GM19463 (cell line): ENCODE results near the gene CFAP61.

Experiments
- ATAC-seq: cut with Tn5 transposase; IDR thresholded peaks from one replicate; pipeline ENCODE4 v1.9.1; 2021; ENCODE audit warnings: mild to moderate bottlenecking, moderate library complexity; ENCODE audit not compliant: unreplicated experiment

CFAP61 gene

GRCh38 chr20:20362774-20363433 lies 310.6 kb downstream of the CFAP61 start:
- no peak for ATAC-seq

GRCh38 chr20:20363434-20363798 lies 311.1 kb downstream of the CFAP61 start:
- no peak for ATAC-seq

GRCh38 chr20:20363799-20364592 lies 311.7 kb downstream of the CFAP61 start:
- no peak for ATAC-seq

- no peak for ATAC-seq
These were observed 312.5 kb downstream of the CFAP61 start for GRCh38 chr20:20364593-20365479.

- no peak for ATAC-seq
These were observed 313.3 kb downstream of the CFAP61 start for GRCh38 chr20:20365480-20366161.

- ATAC-seq: no peak
These were observed 314.2 kb downstream of the CFAP61 start for GRCh38 chr20:20366551-20366875.

- no peak for ATAC-seq
These were observed 314.7 kb downstream of the CFAP61 start for GRCh38 chr20:20366876-20367574.

GRCh38 chr20:20367575-20368417 lies 315.5 kb downstream of the CFAP61 start, which contains the start of gene INSM1:
TSS of gene INSM1 (plus strand) at chr20:20368104. CDS start at chr20:20368268, 164 bp downstream.
- ATAC-seq: no peak

- no peak for ATAC-seq
These were observed 316.3 kb downstream of the CFAP61 start for GRCh38 chr20:20368418-20369249.

- ATAC-seq: no peak
These were observed 317.1 kb downstream of the CFAP61 start for GRCh38 chr20:20369250-20370093.

- no peak for ATAC-seq
These were observed 317.8 kb downstream of the CFAP61 start for GRCh38 chr20:20370094-20370575.

GRCh38 chr20:20371083-20371482 lies 318.8 kb downstream of the CFAP61 start:
- no peak for ATAC-seq

- ATAC-seq: no peak
These were observed 319.3 kb downstream of the CFAP61 start for GRCh38 chr20:20371681-20372080.

GRCh38 chr20:20373091-20373571 lies 320.8 kb downstream of the CFAP61 start:
- no peak for ATAC-seq

- ATAC-seq: no peak
These were observed 323.5 kb downstream of the CFAP61 start for GRCh38 chr20:20375862-20376261.

GRCh38 chr20:20386192-20386591 lies 333.9 kb downstream of the CFAP61 start:
- ATAC-seq: no peak

GRCh38 chr20:20390393-20390792 lies 338.1 kb downstream of the CFAP61 start:
- no peak for ATAC-seq
